HCT116 (cell line): ENCODE data around the gene HOMER1. TPM values are rescaled to one million over a fixed set of nuclear protein-coding genes. Genes with fewer than 3 reads are reported as not detected.
"Not testable (repeated sequence)": the region's sequence is repeated elsewhere in the genome, so short reads cannot be mapped to it uniquely, and the experiment has no call there.

ENCODE experiments used
- ATAC-seq: fragments of 200-7000 bp; cut with Tn5 transposase; 2 replicates; pipeline ENCODE4 v1.9.1; 2020; ENCODE audit warnings: mild to moderate bottlenecking, moderate library complexity
- BruUV-seq: library from RNA; stranded (reverse); fragments of 400-500 nt; replicated peaks from 2 replicates; lab custom pipeline; 2021; lab: Mats Ljungman, UMichigan
- CTCF ChIA-PET: fragments of 300-600 bp; sonication (Branson Sonifier 250); formaldehyde crosslinking; loops from one replicate; lab custom pipeline; 2021; ENCODE audit warnings: antibody characterized with exemption; lab: Charles Lee
- POLR2A ChIA-PET: fragments of 300-600, 350-600 bp; sonication (Branson Sonifier 250); formaldehyde crosslinking; loops from one replicate; lab custom pipeline; 2021; ENCODE audit warnings: antibody characterized with exemption; lab: Charles Lee
- RAD21 ChIA-PET, 2 experiments: fragments of 300-600 bp; sonication (Branson Sonifier 250); formaldehyde crosslinking; loops; one replicate each; lab custom pipeline; 2023; ENCODE audit warnings: low total read pairs in 2 of 2; ENCODE audit not compliant: uncharacterized antibody in 2 of 2, unreplicated experiment in 2 of 2, low non-redundant PET in 1 of 2; lab: Charles Lee
- DNase-seq: peaks from one replicate; pipeline ENCODE4 v3.0.0-alpha.2; 2010; ENCODE audit warnings: low read depth, low spot score
- H2AFZ ChIP-seq: fragments of 200-600 bp; shearing (Covaris generic), sonication (generic); 2 replicates; pipeline ENCODE4 v1.6.1; 2017; ENCODE audit warnings: low read depth, mixed run types, mixed read lengths, antibody characterized with exemption, low read length; ENCODE audit not compliant: poor library complexity, severe bottlenecking
- H3K27ac ChIP-seq: 2 replicates; pipeline ENCODE4 v1.5.1; 2012; ENCODE audit warnings: low read depth, low read length
- H3K27me3 ChIP-seq: fragments of 200-600 bp; sonication (generic); 2 replicates; pipeline ENCODE4 v1.6.1; 2016; ENCODE audit warnings: mixed run types, low read length, mixed read lengths; ENCODE audit not compliant: insufficient read depth
- H3K36me3 ChIP-seq, 2 experiments: fragments of 200-500 bp in 1 of 2; fragments of 200-600 bp in 1 of 2; sonication (Bioruptor generic) in 1 of 2; sonication (generic) in 1 of 2; 2 replicates each; pipeline versions ENCODE4 v1.5.1 to v1.6.1; 2014 to 2016; ENCODE audit warnings: low read length in 2 of 2, inconsistent platforms in 1 of 2, mixed read lengths in 1 of 2, mixed run types in 1 of 2; ENCODE audit not compliant: insufficient read depth in 2 of 2, control insufficient read depth in 1 of 2
- H3K4me1 ChIP-seq, 2 experiments: fragments of 200-600 bp in 1 of 2; sonication (generic) in 1 of 2; 2 replicates each; pipeline versions ENCODE4 v1.5.1 to v1.6.1; 2012 to 2017; ENCODE audit warnings: low read length in 2 of 2, inconsistent platforms in 1 of 2, mild to moderate bottlenecking in 1 of 2, mixed read lengths in 1 of 2, mixed run types in 1 of 2, moderate library complexity in 1 of 2; ENCODE audit not compliant: insufficient read depth in 2 of 2, control insufficient read depth in 1 of 2
- H3K4me2 ChIP-seq: fragments of 200-600 bp; sonication (generic); 2 replicates; pipeline ENCODE4 v1.6.1; 2017; ENCODE audit warnings: mixed run types, low read length, mixed read lengths
- H3K4me3 ChIP-seq, 2 experiments: fragments of 200-600 bp in 1 of 2; sonication (generic) in 1 of 2; replicated peaks in 1 of 2; 2 replicates each; pipeline ENCODE4 v1.5.1; 2011 to 2016; ENCODE audit warnings: low read length in 2 of 2, control low read depth in 1 of 2, low read depth in 1 of 2, mild to moderate bottlenecking in 1 of 2, mixed read lengths in 1 of 2, mixed run types in 1 of 2
- H3K79me2 ChIP-seq: fragments of 200-600 bp; sonication (generic); 2 replicates; pipeline ENCODE4 v1.6.1; 2017; ENCODE audit warnings: mild to moderate bottlenecking, mixed run types, low read length, moderate library complexity, mixed read lengths; ENCODE audit not compliant: insufficient read depth
- H3K9ac ChIP-seq: fragments of 200-600 bp; sonication (generic); 2 replicates; pipeline ENCODE4 v1.6.1; 2016; ENCODE audit warnings: low read length, mixed read lengths
- H3K9me2 ChIP-seq: fragments of 200-600 bp; sonication (generic), shearing (Covaris generic); 2 replicates; pipeline ENCODE4 v1.6.1; 2017; ENCODE audit warnings: mixed run types, mild to moderate bottlenecking, moderate library complexity; ENCODE audit not compliant: insufficient read depth
- H3K9me3 ChIP-seq, 2 experiments: fragments of 200-500 bp in 1 of 2; fragments of 200-600 bp in 1 of 2; sonication (Bioruptor generic) in 1 of 2; sonication (generic) in 1 of 2; 2 replicates each; pipeline ENCODE4 v1.6.1; 2014 to 2017; ENCODE audit warnings: low read length in 2 of 2, mixed read lengths in 2 of 2, inconsistent platforms in 1 of 2, low read depth in 1 of 2, mild to moderate bottlenecking in 1 of 2, mixed run types in 1 of 2, moderate library complexity in 1 of 2; ENCODE audit not compliant: control insufficient read depth in 1 of 2, insufficient read depth in 1 of 2
- H4K20me1 ChIP-seq: fragments of 200-600 bp; sonication (generic), shearing (Covaris generic); 2 replicates; pipeline ENCODE4 v1.6.1; 2017; ENCODE audit warnings: mixed run types, mild to moderate bottlenecking, moderate library complexity; ENCODE audit not compliant: insufficient read depth
- CTCF ChIP-seq, 3 experiments: fragments of 200-600 bp in 1 of 3; sonication (generic) in 1 of 3; IDR thresholded peaks in 2 of 3; conservative IDR thresholded peaks in 1 of 3; 2 replicates each; pipeline ENCODE4 v1.5.1; 2012 to 2017; ENCODE audit warnings: low read depth in 2 of 3, low read length in 2 of 3, antibody characterized with exemption in 1 of 3, borderline replicate concordance in 1 of 3, control low read depth in 1 of 3, mild to moderate bottlenecking in 1 of 3, mixed read lengths in 1 of 3, mixed run types in 1 of 3, moderate library complexity in 1 of 3; ENCODE audit not compliant: insufficient read depth in 1 of 3
- EGR1 ChIP-seq: IDR thresholded peaks from 2 replicates; pipeline ENCODE4 v1.6.1; 2012; ENCODE audit warnings: low read depth
- EZH2 ChIP-seq: fragments of 200-600 bp; sonication (generic); IDR thresholded peaks from 2 replicates; pipeline ENCODE4 v1.6.1; 2017; ENCODE audit warnings: antibody characterized with exemption, mixed run types
- SIN3A ChIP-seq: IDR thresholded peaks from 2 replicates; pipeline ENCODE4 v1.6.1; 2012; ENCODE audit warnings: low read depth
- SP1 ChIP-seq: IDR thresholded peaks from 2 replicates; pipeline ENCODE4 v1.6.1; 2012; ENCODE audit warnings: low read depth
- TCF7L2 ChIP-seq: IDR thresholded peaks from 2 replicates; pipeline ENCODE4 v1.7.0; 2011; ENCODE audit warnings: borderline replicate concordance, inconsistent platforms; ENCODE audit not compliant: insufficient read depth, insufficient read length; ENCODE audit errors: extremely low read depth
- ZBTB33 ChIP-seq: IDR thresholded peaks from 2 replicates; pipeline ENCODE4 v1.6.1; 2011; ENCODE audit warnings: mild to moderate bottlenecking, low read length, moderate library complexity; ENCODE audit not compliant: insufficient replicate concordance; ENCODE audit errors: extremely low read depth
- intact Hi-C: fragments of 100-400 bp; cut with micrococcal nuclease; formaldehyde crosslinking; loops from 2 replicates; pipeline ENCODE4 v1.10.0; 2022
- total RNA-seq: library from RNA; stranded (reverse); gene quantifications from one replicate; pipeline ENCODE4 v1.2.1, GENCODE V29; 2021; ENCODE audit not compliant: unreplicated experiment
- TF ChIP-seq, protein P1 (sequence below): IDR thresholded peaks from 2 replicates; pipeline ENCODE4 v1.6.1; 2012
- TF ChIP-seq, protein P2 (sequence below): IDR thresholded peaks from 2 replicates; pipeline ENCODE4 v1.6.1; 2012; ENCODE audit warnings: low read depth

HOMER1 gene
- total RNA-seq, 1 experiment from 2014 or later, result 21.4 TPM

DNA sequence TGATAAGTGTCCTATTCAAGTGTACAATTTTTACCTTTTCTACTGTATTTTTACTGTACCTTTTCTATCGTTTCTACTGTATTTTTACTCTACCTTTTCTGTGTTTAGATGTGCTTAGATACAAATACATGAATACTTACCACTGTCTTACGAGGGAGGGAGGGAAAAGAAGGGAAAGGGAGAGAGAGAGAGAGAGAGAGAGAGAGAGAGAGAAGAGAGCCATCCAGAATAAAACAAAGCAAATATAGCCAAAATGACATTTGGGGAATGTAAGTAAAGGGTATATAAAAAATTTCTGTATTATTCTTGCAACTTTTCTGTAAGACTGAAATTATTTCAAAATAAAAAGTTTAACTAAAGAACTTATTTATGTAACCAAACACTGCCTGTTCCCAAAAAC is 121.2 kb downstream of the HOMER1 start (continued):
- no peak for TF ChIP-seq EGR1

DNA sequence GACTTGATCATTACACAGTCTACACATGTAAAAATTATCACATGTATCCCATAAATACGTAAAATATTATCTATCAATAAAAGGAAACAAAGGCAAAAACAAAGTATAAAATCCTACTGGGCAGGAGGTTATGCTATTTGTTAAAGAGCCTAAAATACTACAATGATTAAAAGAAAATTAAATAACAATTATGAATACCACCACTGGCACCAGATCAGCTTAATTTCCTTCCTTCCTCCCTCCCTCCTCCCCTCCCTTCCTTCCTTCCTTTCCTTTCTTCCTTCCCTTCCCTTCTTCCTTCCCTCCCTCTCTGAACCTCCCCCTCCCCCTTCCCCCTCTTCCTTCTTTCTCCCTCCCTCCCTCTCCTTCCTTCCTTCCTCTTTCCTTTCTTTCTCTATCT is 127.3 kb downstream of the HOMER1 start:
- CTCF ChIA-PET, result no interaction called here
- BruUV-seq, result no TSS peak
- Histone ChIP-seq H3K9ac (no peak overlapping the region), H3K4me1 (no peaks in the 10 kb centered on the region), H3K27ac (no peak overlapping the region), H3K79me2 (no peaks in the 10 kb centered on the region), H3K4me2 (no peak overlapping the region), H3K36me3 (no peaks in the 10 kb centered on the region), H3K9me3 (peaks cover 0 to 7% of the 10 kb centered on the region in 2 experiments; a peak in 2 of 4 replicates), H4K20me1 (no peaks in the 10 kb centered on the region), H3K9me2 (no peaks in the 10 kb centered on the region), H2AFZ (no peak overlapping the region), H3K4me3 (no peak overlapping the region), H3K27me3 (no peaks in the 10 kb centered on the region)
- DNase-seq (no peak), ATAC-seq (no peak)
- RAD21 ChIA-PET, result no interaction called here
- intact Hi-C loops, result no loop called here
- POLR2A ChIA-PET, result no interaction called here
- TF ChIP-seq, protein P1, sequence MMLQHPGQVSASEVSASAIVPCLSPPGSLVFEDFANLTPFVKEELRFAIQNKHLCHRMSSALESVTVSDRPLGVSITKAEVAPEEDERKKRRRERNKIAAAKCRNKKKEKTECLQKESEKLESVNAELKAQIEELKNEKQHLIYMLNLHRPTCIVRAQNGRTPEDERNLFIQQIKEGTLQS, result no peak
- TF ChIP-seq TCF7L2 (no peak), EZH2 (no peak), SIN3A (no peak), SP1 (no peak), CTCF (IDR thresholded peaks at IDR 0.05 in 2 of 3, conservative IDR thresholded peaks at IDR 0.05 in 1 of 3; ENCODE audit: borderline replicate concordance in 1 of 3, insufficient read depth in 1 of 3, low read depth in 2 of 3, low read length in 2 of 3) (no peak), EGR1 (no peak), ZBTB33 (no peak)
- TF ChIP-seq, protein P2, sequence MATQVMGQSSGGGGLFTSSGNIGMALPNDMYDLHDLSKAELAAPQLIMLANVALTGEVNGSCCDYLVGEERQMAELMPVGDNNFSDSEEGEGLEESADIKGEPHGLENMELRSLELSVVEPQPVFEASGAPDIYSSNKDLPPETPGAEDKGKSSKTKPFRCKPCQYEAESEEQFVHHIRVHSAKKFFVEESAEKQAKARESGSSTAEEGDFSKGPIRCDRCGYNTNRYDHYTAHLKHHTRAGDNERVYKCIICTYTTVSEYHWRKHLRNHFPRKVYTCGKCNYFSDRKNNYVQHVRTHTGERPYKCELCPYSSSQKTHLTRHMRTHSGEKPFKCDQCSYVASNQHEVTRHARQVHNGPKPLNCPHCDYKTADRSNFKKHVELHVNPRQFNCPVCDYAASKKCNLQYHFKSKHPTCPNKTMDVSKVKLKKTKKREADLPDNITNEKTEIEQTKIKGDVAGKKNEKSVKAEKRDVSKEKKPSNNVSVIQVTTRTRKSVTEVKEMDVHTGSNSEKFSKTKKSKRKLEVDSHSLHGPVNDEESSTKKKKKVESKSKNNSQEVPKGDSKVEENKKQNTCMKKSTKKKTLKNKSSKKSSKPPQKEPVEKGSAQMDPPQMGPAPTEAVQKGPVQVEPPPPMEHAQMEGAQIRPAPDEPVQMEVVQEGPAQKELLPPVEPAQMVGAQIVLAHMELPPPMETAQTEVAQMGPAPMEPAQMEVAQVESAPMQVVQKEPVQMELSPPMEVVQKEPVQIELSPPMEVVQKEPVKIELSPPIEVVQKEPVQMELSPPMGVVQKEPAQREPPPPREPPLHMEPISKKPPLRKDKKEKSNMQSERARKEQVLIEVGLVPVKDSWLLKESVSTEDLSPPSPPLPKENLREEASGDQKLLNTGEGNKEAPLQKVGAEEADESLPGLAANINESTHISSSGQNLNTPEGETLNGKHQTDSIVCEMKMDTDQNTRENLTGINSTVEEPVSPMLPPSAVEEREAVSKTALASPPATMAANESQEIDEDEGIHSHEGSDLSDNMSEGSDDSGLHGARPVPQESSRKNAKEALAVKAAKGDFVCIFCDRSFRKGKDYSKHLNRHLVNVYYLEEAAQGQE, result no peak

- H3K36me3 ChIP-seq, H2AFZ ChIP-seq, DNase-seq, H3K4me1 ChIP-seq, H3K4me3 ChIP-seq, H3K9me2 ChIP-seq, RAD21 ChIA-PET, H3K79me2 ChIP-seq, CTCF ChIA-PET, H3K27me3 ChIP-seq, ATAC-seq, H3K9ac ChIP-seq, H3K4me2 ChIP-seq, BruUV-seq, intact Hi-C loops, POLR2A ChIA-PET, H4K20me1 ChIP-seq, H3K9me3 ChIP-seq, H3K27ac ChIP-seq: not testable (repeated sequence)
Observed at GRCh38 chr5:79385126-79385525, 128.8 kb downstream of the HOMER1 start.
